ENCODE measurements around the gene FSTL3. TPM values are rescaled to one million over a fixed set of nuclear protein-coding genes. Genes with fewer than 3 reads are reported as not detected.

Gene FSTL3
- polyA plus RNA-seq, 1 experiment = 21.2 TPM

DNA sequence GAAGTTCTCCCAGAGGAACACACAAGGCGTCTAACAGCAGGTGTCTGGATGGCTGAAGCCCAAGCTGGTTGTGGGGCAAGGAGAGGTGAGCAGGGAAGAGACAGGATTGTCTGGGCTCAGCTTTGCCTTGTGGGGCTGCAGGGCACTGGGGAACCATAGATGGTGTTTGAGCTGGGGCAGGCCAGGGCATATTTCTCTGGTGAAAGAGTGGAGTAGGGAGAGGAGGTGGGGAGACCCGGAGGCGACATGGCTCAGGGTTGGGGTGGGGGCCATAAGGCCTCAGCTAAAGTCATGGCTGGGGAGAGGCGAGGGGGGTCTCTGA, 27.1 kb downstream of the FSTL3 start:
- CTCF ChIA-PET = interaction anchor here (0.6 kb wide), 1 partner anchor 24 kb away, joined by 4 read pairs; no protein-coding TSS in a partner anchor
- Histone ChIP-seq H3K9me3 (ENCODE audit: control insufficient read depth, insufficient read depth, low read length) (peaks cover 15% of the 10 kb centered on the region), H3K27me3 (ENCODE audit: control insufficient read depth, insufficient read depth, low read length) (peaks cover 6% of the 10 kb centered on the region), H3K4me3 (ENCODE audit: low read depth, low read length) (no peak overlapping the region), H3K27ac (ENCODE audit: low read depth, low read length) (no peak overlapping the region)
- TF ChIP-seq CTCF (IDR thresholded peaks at IDR 0.05; ENCODE audit: low read depth, low read length) = no peak
- POLR2A ChIA-PET = no interaction called here
- DNase-seq (ENCODE audit: low read depth, low spot score) = no peak

DNA sequence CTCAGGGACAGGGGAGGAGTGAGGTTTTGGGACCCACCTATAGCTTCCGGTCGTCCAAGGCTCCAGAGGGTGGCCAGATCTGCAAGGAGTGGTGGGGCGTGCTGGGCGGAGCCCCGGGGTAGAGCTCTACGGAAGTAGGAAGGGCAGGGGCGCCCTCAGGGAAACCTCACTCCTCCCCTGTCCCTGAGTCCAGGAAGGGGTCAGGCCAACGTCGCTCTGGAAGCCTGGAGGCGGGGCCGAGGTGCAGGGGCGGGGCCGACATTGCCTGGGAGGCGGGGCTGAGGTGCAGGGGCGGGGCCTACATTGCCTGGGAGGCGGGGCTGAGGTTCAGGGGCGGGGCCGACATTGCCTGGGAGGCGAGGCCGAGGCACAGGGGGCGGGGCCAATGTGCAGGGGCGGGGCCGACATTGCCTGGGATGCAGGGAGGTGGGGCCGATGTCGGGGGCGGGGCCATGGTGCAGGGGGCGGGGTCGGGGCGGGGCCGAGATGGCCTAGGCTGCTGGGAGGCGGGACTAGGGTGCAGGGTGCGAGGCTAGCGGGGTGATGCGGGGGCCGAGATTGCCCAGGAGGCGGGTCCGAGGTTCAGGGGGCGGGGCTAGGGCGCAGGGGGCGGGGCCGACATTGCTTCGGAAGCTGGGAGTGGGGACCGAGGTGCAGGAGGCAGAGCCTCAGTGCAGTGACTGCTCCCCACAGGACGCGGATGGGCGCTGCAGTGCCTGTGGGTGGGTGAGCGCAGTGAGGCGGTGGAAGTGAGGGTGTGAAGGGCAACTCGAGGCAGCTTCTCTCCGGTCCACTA, 27.7 kb downstream of the FSTL3 start:
- ChIA-PET POLR2A (no interaction called here), CTCF (interaction anchor here (0.6 kb wide), 1 partner anchor 24 kb away, joined by 4 read pairs; no protein-coding TSS in a partner anchor)
- no peak overlapping the region for H3K4me3 ChIP-seq (ENCODE audit: low read depth, low read length)
- H3K9me3 ChIP-seq (ENCODE audit: control insufficient read depth, insufficient read depth, low read length) = peaks cover 15% of the 10 kb centered on the region
- no peak overlapping the region for H3K27ac ChIP-seq (ENCODE audit: low read depth, low read length)
- no peak for DNase-seq (ENCODE audit: low read depth, low spot score)
- peaks cover 8% of the 10 kb centered on the region for H3K27me3 ChIP-seq (ENCODE audit: control insufficient read depth, insufficient read depth, low read length)
- no peak for TF ChIP-seq CTCF (IDR thresholded peaks at IDR 0.05; ENCODE audit: low read depth, low read length)

DNA sequence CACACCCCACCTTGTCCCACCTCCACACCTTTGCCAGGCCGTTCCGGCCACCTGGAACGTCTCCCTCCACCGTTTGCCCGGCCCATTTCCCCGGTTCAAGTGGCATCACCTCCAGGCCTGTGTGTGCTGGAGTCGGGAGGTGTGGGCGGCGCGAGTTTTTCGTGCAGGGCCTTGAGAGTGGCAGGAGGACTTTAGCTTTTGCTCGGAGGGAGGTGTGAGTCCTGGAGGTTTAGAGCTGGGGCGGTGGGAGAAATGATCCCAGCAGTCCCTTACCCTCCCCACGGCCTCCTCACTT, 28.2 kb downstream of the FSTL3 start:
- H3K4me3 ChIP-seq (ENCODE audit: low read depth, low read length) = no peak overlapping the region

DNA sequence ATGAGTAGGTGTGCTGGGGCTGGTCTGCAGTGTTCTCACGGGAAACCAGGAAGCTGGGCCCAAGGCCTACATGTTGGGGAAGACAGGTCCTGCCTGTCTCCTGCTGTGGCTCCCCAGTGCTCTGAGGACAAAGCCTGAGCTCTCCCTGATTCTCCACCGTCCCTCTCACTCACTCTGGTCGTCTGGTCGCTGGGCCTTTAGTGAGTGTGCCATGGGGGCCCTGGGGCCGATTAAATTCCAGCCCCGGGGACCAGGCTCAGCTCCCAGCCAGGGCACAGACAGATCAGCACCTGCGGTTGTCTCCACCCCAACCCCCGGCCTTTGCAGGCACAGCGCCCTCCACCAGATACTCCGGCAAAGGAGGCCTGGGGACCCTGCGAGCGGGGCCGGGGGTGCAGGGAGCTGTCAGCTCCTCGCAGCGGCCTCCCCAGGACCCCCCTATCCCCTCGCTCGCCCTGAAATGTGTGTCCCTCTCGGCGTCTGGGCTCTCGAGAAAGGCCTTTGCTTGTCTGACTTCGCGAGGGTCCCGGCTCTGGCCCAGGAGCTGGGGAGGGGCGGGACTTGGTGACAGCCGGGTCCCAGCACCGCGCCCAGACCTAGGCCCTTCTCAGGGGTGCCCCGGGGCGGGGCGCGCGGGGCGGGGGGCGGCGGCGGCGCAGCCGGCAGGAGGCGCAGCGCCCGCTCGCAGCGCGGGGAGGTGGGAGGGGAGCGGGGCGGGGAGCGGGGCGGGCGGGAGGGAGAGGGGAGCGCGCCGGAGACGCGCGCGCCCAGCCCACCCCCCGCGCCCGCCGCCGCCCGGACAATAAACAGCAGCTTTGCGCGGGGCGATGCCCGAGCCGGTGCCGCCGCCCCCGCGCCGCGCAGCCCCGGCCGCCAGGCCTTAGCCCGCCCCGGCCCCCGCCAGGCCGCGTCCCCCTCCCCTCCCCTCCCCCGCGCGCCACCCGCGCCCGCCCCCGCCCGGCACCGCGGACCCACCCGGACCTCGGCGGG, 32.3 kb downstream of the FSTL3 start, which contains the start of gene PALM:
Gene PALM (plus strand): TSS at position 782 of the 990 bp plus-strand sequence. CDS start 212 bp downstream, outside the sequence.
- CTCF ChIA-PET = interaction anchor here (0.6 to 0.7 kb wide), 2 partner anchors 26 to 28 kb away, joined by 3 to 4 read pairs; no protein-coding TSS in a partner anchor
- no peak for DNase-seq (ENCODE audit: low read depth, low spot score)
- POLR2A ChIA-PET = interaction anchor here (0.6 kb wide), 1 partner anchor 45 kb away, joined by 3 read pairs; no protein-coding TSS in a partner anchor
- Histone ChIP-seq H3K27ac (ENCODE audit: low read depth, low read length) (no peak within 1 kb of the TSS), H3K4me3 (ENCODE audit: low read depth, low read length) (peak within 1 kb of the TSS; percentile 53), H3K9me3 (ENCODE audit: control insufficient read depth, insufficient read depth, low read length) (peaks cover 15% of the 10 kb centered on the region), H3K27me3 (ENCODE audit: control insufficient read depth, insufficient read depth, low read length) (peaks cover 21% of the 10 kb centered on the region)
- TF ChIP-seq CTCF (IDR thresholded peaks at IDR 0.05; ENCODE audit: low read depth, low read length) = no peak

More for the DNA sequence above, 28.2 kb downstream of the FSTL3 start:
- POLR2A ChIA-PET = no interaction called here
- peaks cover 8% of the 10 kb centered on the region for H3K27me3 ChIP-seq (ENCODE audit: control insufficient read depth, insufficient read depth, low read length)
- DNase-seq (ENCODE audit: low read depth, low spot score) = no peak
- no peak for TF ChIP-seq CTCF (IDR thresholded peaks at IDR 0.05; ENCODE audit: low read depth, low read length)
- CTCF ChIA-PET = no interaction called here
- H3K9me3 ChIP-seq (ENCODE audit: control insufficient read depth, insufficient read depth, low read length) = peaks cover 15% of the 10 kb centered on the region
- H3K27ac ChIP-seq (ENCODE audit: low read depth, low read length) = no peak overlapping the region
